ENCODE measurements around the gene CCDC97. TPM values are rescaled to one million over a fixed set of nuclear protein-coding genes. Genes with fewer than 3 reads are reported as not detected.

The CCDC97 gene
- total RNA-seq, 1 experiment from 2014 or later: 23.0 TPM

DNA sequence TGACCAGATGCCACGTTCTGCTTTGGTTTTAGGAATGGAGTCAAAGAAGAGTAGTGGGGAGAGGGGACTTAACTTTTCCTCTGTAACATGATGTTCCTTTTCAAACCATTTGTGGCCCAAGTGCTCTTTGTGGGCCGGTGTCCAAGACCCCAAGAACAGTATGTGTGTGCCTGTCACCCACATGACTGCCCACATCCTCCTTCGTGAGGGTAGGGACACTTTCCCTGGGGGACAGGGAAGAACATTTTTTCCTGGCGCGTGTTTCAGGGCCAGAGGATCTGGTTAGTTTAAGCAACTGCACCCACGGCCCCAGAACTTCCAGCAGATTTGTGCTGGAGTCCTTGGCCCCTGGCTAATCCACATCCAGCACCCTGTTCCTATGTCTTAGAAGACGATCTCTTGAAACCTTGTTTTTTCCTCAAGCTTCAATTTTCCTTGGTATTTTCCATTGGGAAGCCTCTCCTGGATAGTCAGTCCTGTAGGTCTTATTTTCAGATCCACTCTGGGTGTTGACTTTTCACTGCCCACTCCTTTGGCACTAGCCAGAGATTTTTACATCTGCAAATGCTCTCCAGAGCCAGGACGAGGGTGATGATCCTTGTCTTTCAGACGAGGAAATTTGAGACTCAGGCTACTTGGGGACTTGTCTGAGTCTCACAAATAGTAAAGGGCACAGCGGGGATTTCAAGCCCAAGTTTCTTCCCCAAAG is 10.8 kb upstream of the CCDC97 start:
- Histone ChIP-seq H3K27me3 (ENCODE audit: insufficient read depth, low read length) (no peaks in the 10 kb centered on the region), H3K4me2 (ENCODE audit: low read length) (no peak overlapping the region), H3K79me2 (ENCODE audit: insufficient read depth, low read length) (peaks cover 38% of the 10 kb centered on the region; the same call in 1 of the 2 replicates), H3K27ac (ENCODE audit: low read depth, low read length) (no peak overlapping the region), H3K4me3 (replicated peaks in 1 of 2; ENCODE audit: low read depth in 1 of 2, low read length in 2 of 2) (no peak overlapping the region), H3K9ac (ENCODE audit: low read length) (no peak overlapping the region), H2AFZ (ENCODE audit: low read depth, low read length, poor library complexity, severe bottlenecking) (no peak overlapping the region), H3K9me3 (ENCODE audit: control insufficient read depth in 1 of 2, insufficient read depth in 1 of 2, low read depth in 1 of 2, low read length in 2 of 2) (no peaks in the 10 kb centered on the region), H3K4me1 (ENCODE audit: control insufficient read depth in 1 of 2, insufficient read depth in 2 of 2, low read length in 2 of 2) (no peaks in the 10 kb centered on the region), H3K9me2 (ENCODE audit: insufficient read depth) (no peaks in the 10 kb centered on the region), H3K36me3 (ENCODE audit: control insufficient read depth in 1 of 2, insufficient read depth in 2 of 2, low read length in 2 of 2) (peaks cover 68 to 88% of the 10 kb centered on the region in 2 experiments), H4K20me1 (ENCODE audit: insufficient read depth) (no peaks in the 10 kb centered on the region)
- intact Hi-C loops (cut with micrococcal nuclease): no loop called here
- no TSS peak for BruUV-seq (replicated peaks)
- POLR2A ChIA-PET: no interaction called here
- CTCF ChIA-PET: no interaction called here
- DNase-seq (ENCODE audit: low read depth, low spot score): no peak
- no peak for ATAC-seq
- RAD21 ChIA-PET (ENCODE audit: low non-redundant PET in 1 of 2, low total read pairs in 2 of 2, uncharacterized antibody in 2 of 2, unreplicated experiment in 2 of 2): no interaction called here
- TF ChIP-seq EZH2phosphoT487 (IDR thresholded peaks at IDR 0.05; ENCODE audit: borderline replicate concordance): no peak
- no peak for TF ChIP-seq YY1 (IDR thresholded peaks at IDR 0.05; ENCODE audit: extremely low read depth, insufficient replicate concordance, low read depth, low read length)
- no peak for TF ChIP-seq ZNF274 (IDR thresholded peaks at IDR 0.05; ENCODE audit: low read depth, low read length)
- no peak for TF ChIP-seq TCF7L2 (IDR thresholded peaks at IDR 0.05; ENCODE audit: borderline replicate concordance, extremely low read depth, insufficient read depth, insufficient read length)

DNA sequence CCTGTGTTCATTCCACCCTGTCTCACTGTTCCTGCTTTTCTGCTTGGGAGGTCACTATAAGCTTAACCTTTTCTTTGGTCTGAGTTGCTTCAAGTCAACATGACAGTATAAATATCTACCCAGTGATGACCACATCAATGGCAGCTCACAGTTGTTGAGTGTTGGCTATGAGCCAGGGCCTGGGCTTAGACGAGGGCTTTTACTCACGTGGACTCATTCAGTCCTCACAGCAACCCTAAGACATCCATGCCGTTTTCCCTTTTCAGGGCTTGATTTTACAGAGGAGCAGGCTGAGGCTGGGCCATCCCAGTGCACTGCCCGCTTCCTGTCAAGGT is 10.2 kb upstream of the CCDC97 start:
- H3K9me3 ChIP-seq (ENCODE audit: control insufficient read depth in 1 of 2, insufficient read depth in 1 of 2, low read depth in 1 of 2, low read length in 2 of 2): no peaks in the 10 kb centered on the region
- peaks cover 36% of the 10 kb centered on the region; the same call in 1 of the 2 replicates for H3K79me2 ChIP-seq (ENCODE audit: insufficient read depth, low read length)
- no peaks in the 10 kb centered on the region for H3K27me3 ChIP-seq (ENCODE audit: insufficient read depth, low read length)
- POLR2A ChIA-PET: no interaction called here
- H3K4me3 ChIP-seq (replicated peaks in 1 of 2; ENCODE audit: low read depth in 1 of 2, low read length in 2 of 2): no peak overlapping the region
- no peaks in the 10 kb centered on the region for H4K20me1 ChIP-seq (ENCODE audit: insufficient read depth)
- H3K9me2 ChIP-seq (ENCODE audit: insufficient read depth): no peaks in the 10 kb centered on the region
- H2AFZ ChIP-seq (ENCODE audit: low read depth, low read length, poor library complexity, severe bottlenecking): no peak overlapping the region
- ATAC-seq (no peak), DNase-seq (ENCODE audit: low read depth, low spot score) (no peak)
- no peak overlapping the region for H3K4me2 ChIP-seq (ENCODE audit: low read length)
- TF ChIP-seq, protein P1, sequence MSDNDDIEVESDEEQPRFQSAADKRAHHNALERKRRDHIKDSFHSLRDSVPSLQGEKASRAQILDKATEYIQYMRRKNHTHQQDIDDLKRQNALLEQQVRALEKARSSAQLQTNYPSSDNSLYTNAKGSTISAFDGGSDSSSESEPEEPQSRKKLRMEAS (IDR thresholded peaks at IDR 0.05): no peak
- TF ChIP-seq, protein P2, sequence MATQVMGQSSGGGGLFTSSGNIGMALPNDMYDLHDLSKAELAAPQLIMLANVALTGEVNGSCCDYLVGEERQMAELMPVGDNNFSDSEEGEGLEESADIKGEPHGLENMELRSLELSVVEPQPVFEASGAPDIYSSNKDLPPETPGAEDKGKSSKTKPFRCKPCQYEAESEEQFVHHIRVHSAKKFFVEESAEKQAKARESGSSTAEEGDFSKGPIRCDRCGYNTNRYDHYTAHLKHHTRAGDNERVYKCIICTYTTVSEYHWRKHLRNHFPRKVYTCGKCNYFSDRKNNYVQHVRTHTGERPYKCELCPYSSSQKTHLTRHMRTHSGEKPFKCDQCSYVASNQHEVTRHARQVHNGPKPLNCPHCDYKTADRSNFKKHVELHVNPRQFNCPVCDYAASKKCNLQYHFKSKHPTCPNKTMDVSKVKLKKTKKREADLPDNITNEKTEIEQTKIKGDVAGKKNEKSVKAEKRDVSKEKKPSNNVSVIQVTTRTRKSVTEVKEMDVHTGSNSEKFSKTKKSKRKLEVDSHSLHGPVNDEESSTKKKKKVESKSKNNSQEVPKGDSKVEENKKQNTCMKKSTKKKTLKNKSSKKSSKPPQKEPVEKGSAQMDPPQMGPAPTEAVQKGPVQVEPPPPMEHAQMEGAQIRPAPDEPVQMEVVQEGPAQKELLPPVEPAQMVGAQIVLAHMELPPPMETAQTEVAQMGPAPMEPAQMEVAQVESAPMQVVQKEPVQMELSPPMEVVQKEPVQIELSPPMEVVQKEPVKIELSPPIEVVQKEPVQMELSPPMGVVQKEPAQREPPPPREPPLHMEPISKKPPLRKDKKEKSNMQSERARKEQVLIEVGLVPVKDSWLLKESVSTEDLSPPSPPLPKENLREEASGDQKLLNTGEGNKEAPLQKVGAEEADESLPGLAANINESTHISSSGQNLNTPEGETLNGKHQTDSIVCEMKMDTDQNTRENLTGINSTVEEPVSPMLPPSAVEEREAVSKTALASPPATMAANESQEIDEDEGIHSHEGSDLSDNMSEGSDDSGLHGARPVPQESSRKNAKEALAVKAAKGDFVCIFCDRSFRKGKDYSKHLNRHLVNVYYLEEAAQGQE (IDR thresholded peaks at IDR 0.05; ENCODE audit: low read depth): no peak
- no peak for TF ChIP-seq SP1 (IDR thresholded peaks at IDR 0.05; ENCODE audit: low read depth)
- TF ChIP-seq, protein P3, sequence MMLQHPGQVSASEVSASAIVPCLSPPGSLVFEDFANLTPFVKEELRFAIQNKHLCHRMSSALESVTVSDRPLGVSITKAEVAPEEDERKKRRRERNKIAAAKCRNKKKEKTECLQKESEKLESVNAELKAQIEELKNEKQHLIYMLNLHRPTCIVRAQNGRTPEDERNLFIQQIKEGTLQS (IDR thresholded peaks at IDR 0.05): no peak
- RAD21 ChIA-PET (ENCODE audit: low non-redundant PET in 1 of 2, low total read pairs in 2 of 2, uncharacterized antibody in 2 of 2, unreplicated experiment in 2 of 2): no interaction called here
- H3K4me1 ChIP-seq (ENCODE audit: control insufficient read depth in 1 of 2, insufficient read depth in 2 of 2, low read length in 2 of 2): no peaks in the 10 kb centered on the region
- intact Hi-C loops (cut with micrococcal nuclease): no loop called here
- CTCF ChIA-PET: interaction anchor here (1.4 kb wide), 1 partner anchor 9 kb away, joined by 3 read pairs; no protein-coding TSS in a partner anchor
- H3K9ac ChIP-seq (ENCODE audit: low read length): no peak overlapping the region
- BruUV-seq (replicated peaks): no TSS peak
- peaks cover 69 to 88% of the 10 kb centered on the region in 2 experiments for H3K36me3 ChIP-seq (ENCODE audit: control insufficient read depth in 1 of 2, insufficient read depth in 2 of 2, low read length in 2 of 2)
- no peak overlapping the region for H3K27ac ChIP-seq (ENCODE audit: low read depth, low read length)

Data from HCT116 (cell line).